Caco-2 (cell line): ENCODE results near the gene LACTBL1. TPM values are rescaled to one million over a fixed set of nuclear protein-coding genes. Genes with fewer than 3 reads are reported as not detected.

ENCODE experiments used
- BruUV-seq: library from RNA; stranded (reverse); fragments of 400-500 nt; replicated peaks from 2 replicates; lab custom pipeline; 2021; lab: Mats Ljungman, UMichigan
- CTCF ChIA-PET: fragments of 300-600 bp; sonication (Branson Sonifier 250); formaldehyde crosslinking; loops from one replicate; lab custom pipeline; 2022; ENCODE audit warnings: antibody characterized with exemption; lab: Charles Lee
- POLR2A ChIA-PET: fragments of 300-600 bp; sonication (Branson Sonifier 250); formaldehyde crosslinking; loops from one replicate; lab custom pipeline; 2022; ENCODE audit warnings: antibody characterized with exemption; lab: Charles Lee
- DNase-seq, 2 experiments: peaks; one replicate each; pipeline versions ENCODE4 v3.0.0 to v3.0.0-alpha.2; 2020 to 2022
- H3K27me3 ChIP-seq: replicated peaks from 2 replicates; pipeline ENCODE4 v1.6.0; 2011; ENCODE audit warnings: low read length; ENCODE audit not compliant: control insufficient read depth, insufficient read depth
- H3K36me3 ChIP-seq: 2 replicates; pipeline ENCODE4 v1.5.1; 2011; ENCODE audit warnings: low read length; ENCODE audit not compliant: control insufficient read depth, insufficient read depth
- H3K4me1 ChIP-seq: fragments of 250-450 bp; sonication (Bioruptor Pico); 2 replicates; pipeline ENCODE4 v1.5.1; 2020; ENCODE audit warnings: mild to moderate bottlenecking
- H3K4me3 ChIP-seq: 2 replicates; pipeline ENCODE4 v1.5.1; 2011; ENCODE audit warnings: low read depth, mild to moderate bottlenecking, control low read depth, low read length
- H3K9me3 ChIP-seq: fragments of 250-450 bp; sonication (Bioruptor Pico); 2 replicates; pipeline ENCODE4 v1.5.1; 2020; ENCODE audit warnings: mild to moderate bottlenecking, moderate library complexity
- H3K27ac Mint-ChIP-seq: one replicate; pipeline ENCODE4 v1.8.0; 2022; ENCODE audit warnings: mixed read lengths; ENCODE audit not compliant: unreplicated experiment
- H3K27me3 Mint-ChIP-seq: one replicate; pipeline ENCODE4 v1.8.0; 2022; ENCODE audit warnings: mixed read lengths; ENCODE audit not compliant: insufficient read depth, unreplicated experiment
- H3K36me3 Mint-ChIP-seq: one replicate; pipeline ENCODE4 v1.8.0; 2022; ENCODE audit warnings: mild to moderate bottlenecking, mixed read lengths; ENCODE audit not compliant: insufficient read depth, unreplicated experiment
- H3K4me1 Mint-ChIP-seq: one replicate; pipeline ENCODE4 v1.8.0; 2022; ENCODE audit warnings: low read depth, mixed read lengths; ENCODE audit not compliant: unreplicated experiment
- H3K4me3 Mint-ChIP-seq: one replicate; pipeline ENCODE4 v1.8.0; 2022; ENCODE audit warnings: mild to moderate bottlenecking, moderate library complexity, mixed read lengths; ENCODE audit not compliant: unreplicated experiment
- H3K9me3 Mint-ChIP-seq: one replicate; pipeline ENCODE4 v1.8.0; 2022; ENCODE audit warnings: mixed read lengths; ENCODE audit not compliant: unreplicated experiment
- CTCF ChIP-seq, 2 experiments: fragments of 200-600 bp in 1 of 2; IDR thresholded peaks; 1 replicate in 1 of 2; 2 replicates in 1 of 2; pipeline versions ENCODE4 v1.5.1 to v1.8.0; 2011 to 2022; ENCODE audit warnings: antibody characterized with exemption in 1 of 2, control low read depth in 1 of 2, inconsistent platforms in 1 of 2, low read depth in 1 of 2, low read length in 1 of 2, mild to moderate bottlenecking in 1 of 2, moderate library complexity in 1 of 2; ENCODE audit not compliant: insufficient read depth in 1 of 2, severe bottlenecking in 1 of 2, unreplicated experiment in 1 of 2
- intact Hi-C: fragments of 100-400 bp; cut with micrococcal nuclease; formaldehyde crosslinking; loops from one replicate; pipeline ENCODE4 v1.10.0; 2022; ENCODE audit not compliant: unreplicated experiment
- total RNA-seq: library from RNA; stranded (reverse); gene quantifications from 2 replicates; pipeline ENCODE4 v1.2.3, GENCODE V29; 2022

Gene LACTBL1
- total RNA-seq, 1 experiment from 2014 or later: not detected

GRCh38 chr1:22920734-22921451 is 51.8 kb downstream of the LACTBL1 start:
- H3K27ac Mint-ChIP-seq: no peak overlapping the region

GRCh38 chr1:22920026-22920733 is 52.5 kb downstream of the LACTBL1 start:
- Histone ChIP-seq H3K4me3 (no peak overlapping the region), H3K4me1 (no peaks in the 10 kb centered on the region), H3K27me3 (no peaks in the 10 kb centered on the region), H3K36me3 (no peaks in the 10 kb centered on the region), H3K9me3 (no peaks in the 10 kb centered on the region)
- ChIA-PET CTCF (no interaction called here), POLR2A (no interaction called here)
- no TSS peak for BruUV-seq
- H3K4me1 Mint-ChIP-seq: no peaks in the 10 kb centered on the region
- intact Hi-C loops: no loop called here
- H3K27ac Mint-ChIP-seq: no peak overlapping the region
- no peaks in the 10 kb centered on the region for H3K9me3 Mint-ChIP-seq
- DNase-seq: no peak
- no peak for TF ChIP-seq CTCF (IDR thresholded peaks at IDR 0.05; ENCODE audit: insufficient read depth in 1 of 2, low read depth in 1 of 2, low read length in 1 of 2, severe bottlenecking in 1 of 2, unreplicated experiment in 1 of 2)
- no peaks in the 10 kb centered on the region for H3K36me3 Mint-ChIP-seq
- H3K4me3 Mint-ChIP-seq: no peak overlapping the region
- no peaks in the 10 kb centered on the region for H3K27me3 Mint-ChIP-seq

More at GRCh38 chr1:22920734-22921451, 51.8 kb downstream of the LACTBL1 start:
- Mint-ChIP-seq H3K9me3 (no peaks in the 10 kb centered on the region), H3K27me3 (no peaks in the 10 kb centered on the region), H3K4me1 (no peaks in the 10 kb centered on the region), H3K36me3 (no peaks in the 10 kb centered on the region), H3K4me3 (no peak overlapping the region)
- DNase-seq: no peak
- no peaks in the 10 kb centered on the region for H3K4me1 ChIP-seq
- no peaks in the 10 kb centered on the region for H3K9me3 ChIP-seq
- ChIA-PET POLR2A (no interaction called here), CTCF (no interaction called here)
- intact Hi-C loops: no loop called here
- no peaks in the 10 kb centered on the region for H3K27me3 ChIP-seq
- TF ChIP-seq CTCF (IDR thresholded peaks at IDR 0.05; ENCODE audit: insufficient read depth in 1 of 2, low read depth in 1 of 2, low read length in 1 of 2, severe bottlenecking in 1 of 2, unreplicated experiment in 1 of 2): no peak
- H3K36me3 ChIP-seq: no peaks in the 10 kb centered on the region
- no peak overlapping the region for H3K4me3 ChIP-seq
- no TSS peak for BruUV-seq

- H3K4me1 ChIP-seq: no peaks in the 10 kb centered on the region
- TF ChIP-seq CTCF (IDR thresholded peaks at IDR 0.05; ENCODE audit: insufficient read depth in 1 of 2, low read depth in 1 of 2, low read length in 1 of 2, severe bottlenecking in 1 of 2, unreplicated experiment in 1 of 2): no peak
- H3K27ac Mint-ChIP-seq: no peak overlapping the region
- no peaks in the 10 kb centered on the region for H3K9me3 Mint-ChIP-seq
- no TSS peak for BruUV-seq
- H3K27me3 ChIP-seq: no peaks in the 10 kb centered on the region
- ChIA-PET CTCF (no interaction called here), POLR2A (no interaction called here)
- intact Hi-C loops: no loop called here
- H3K4me1 Mint-ChIP-seq: no peaks in the 10 kb centered on the region
- H3K27me3 Mint-ChIP-seq: no peaks in the 10 kb centered on the region
- DNase-seq: no peak
- no peak overlapping the region for H3K4me3 Mint-ChIP-seq
- no peak overlapping the region for H3K4me3 ChIP-seq
- no peaks in the 10 kb centered on the region for H3K36me3 Mint-ChIP-seq
- no peaks in the 10 kb centered on the region for H3K36me3 ChIP-seq
- no peaks in the 10 kb centered on the region for H3K9me3 ChIP-seq
Measured at GRCh38 chr1:22919341-22920025, 53.2 kb downstream of the LACTBL1 start.
